Activated CD4-positive, alpha-beta memory T cell treated with anti-CD3 and anti-CD28 coated beads, Interleukin-2, amount 10 ng/mL, durations not matched to agents 7 days and 5 days (primary cell): ENCODE results near the gene CLEC6A. TPM values are rescaled to one million over a fixed set of nuclear protein-coding genes. Genes with fewer than 3 reads are reported as not detected.
"Not testable (repeated sequence)": the region's sequence is repeated elsewhere in the genome, so short reads cannot be mapped to it uniquely, and the experiment has no call there.

Source experiments
- CTCF ChIA-PET: fragments of 350-600 bp; sonication (Branson Sonifier 250); formaldehyde crosslinking; loops from one replicate; lab custom pipeline; 2021; ENCODE audit warnings: antibody characterized with exemption, inconsistent platforms; lab: Charles Lee
- POLR2A ChIA-PET: fragments of 350-600 bp; sonication (Branson Sonifier 250); formaldehyde crosslinking; loops from one replicate; lab custom pipeline; 2021; ENCODE audit warnings: antibody characterized with exemption; lab: Charles Lee
- DNase-seq: peaks from one replicate; pipeline ENCODE4 v3.0.0-alpha.2; 2020
- H3K27ac Mint-ChIP-seq: one replicate; pipeline ENCODE4 v1.8.0; 2021; ENCODE audit warnings: mild to moderate bottlenecking, mixed read lengths
- H3K27me3 Mint-ChIP-seq: one replicate; pipeline ENCODE4 v1.8.0; 2021; ENCODE audit warnings: mixed read lengths
- H3K36me3 Mint-ChIP-seq: one replicate; pipeline ENCODE4 v1.8.0; 2021; ENCODE audit warnings: low read depth, mixed read lengths
- H3K4me1 Mint-ChIP-seq: one replicate; pipeline ENCODE4 v1.8.0; 2021; ENCODE audit warnings: mixed read lengths
- H3K4me3 Mint-ChIP-seq: one replicate; pipeline ENCODE4 v1.8.0; 2021; ENCODE audit warnings: mild to moderate bottlenecking, mixed read lengths
- H3K9me3 Mint-ChIP-seq: one replicate; pipeline ENCODE4 v1.8.0; 2021; ENCODE audit warnings: mixed read lengths
- total RNA-seq, 2 experiments: library from RNA; stranded (reverse); gene quantifications; one replicate each; pipeline ENCODE4 v1.2.3, GENCODE V29; 2021

CLEC6A gene
- total RNA-seq, result not detected

GRCh38 chr12:8455727-8456360 lies at the start of gene CLEC6A:
Gene CLEC6A (plus strand): TSS chr12:8455962. CDS start chr12:8456112, 150 bp downstream.
- H3K27me3 Mint-ChIP-seq, result peaks cover 37% of the 10 kb centered on the region
- no peak within 1 kb of the TSS for H3K4me3 Mint-ChIP-seq
- ChIA-PET POLR2A (no interaction called here), CTCF (no interaction called here)
- no peaks in the 10 kb centered on the region for H3K9me3 Mint-ChIP-seq
- no peaks in the 10 kb centered on the region for H3K36me3 Mint-ChIP-seq
- H3K27ac Mint-ChIP-seq, result no peak within 1 kb of the TSS
- DNase-seq, result no peak
- H3K4me1 Mint-ChIP-seq, result no peaks in the 10 kb centered on the region

- POLR2A ChIA-PET, DNase-seq, H3K36me3 Mint-ChIP-seq, H3K4me1 Mint-ChIP-seq, H3K27me3 Mint-ChIP-seq, H3K27ac Mint-ChIP-seq, CTCF ChIA-PET, H3K4me3 Mint-ChIP-seq, H3K9me3 Mint-ChIP-seq: not testable (repeated sequence)
Observed at GRCh38 chr12:8419576-8419975, 36.2 kb upstream of the CLEC6A start.

- Mint-ChIP-seq H3K4me3 (no peak overlapping the region), H3K27ac (no peak overlapping the region), H3K27me3 (no peaks in the 10 kb centered on the region), H3K36me3 (no peaks in the 10 kb centered on the region), H3K9me3 (no peaks in the 10 kb centered on the region), H3K4me1 (no peaks in the 10 kb centered on the region)
- DNase-seq, result no peak
- CTCF ChIA-PET, result no interaction called here
- POLR2A ChIA-PET, result no interaction called here
Observed at GRCh38 chr12:8420506-8420905, 35.3 kb upstream of the CLEC6A start.

GRCh38 chr12:8444536-8445278 lies 11.1 kb upstream of the CLEC6A start:
- H3K4me1 Mint-ChIP-seq, DNase-seq, POLR2A ChIA-PET, H3K4me3 Mint-ChIP-seq, H3K27ac Mint-ChIP-seq, H3K36me3 Mint-ChIP-seq, H3K27me3 Mint-ChIP-seq, CTCF ChIA-PET, H3K9me3 Mint-ChIP-seq: not testable (repeated sequence)

GRCh38 chr12:8445731-8446130 lies 10.0 kb upstream of the CLEC6A start:
- no peak overlapping the region for H3K27ac Mint-ChIP-seq
- H3K36me3 Mint-ChIP-seq, result no peaks in the 10 kb centered on the region
- H3K9me3 Mint-ChIP-seq, result no peaks in the 10 kb centered on the region
- ChIA-PET POLR2A (no interaction called here), CTCF (no interaction called here)
- H3K27me3 Mint-ChIP-seq, result no peaks in the 10 kb centered on the region
- H3K4me3 Mint-ChIP-seq, result no peak overlapping the region
- no peaks in the 10 kb centered on the region for H3K4me1 Mint-ChIP-seq
- no peak for DNase-seq

GRCh38 chr12:8446642-8447547 lies 8.9 kb upstream of the CLEC6A start:
- H3K4me1 Mint-ChIP-seq, result no peaks in the 10 kb centered on the region
- ChIA-PET CTCF (no interaction called here), POLR2A (no interaction called here)
- no peaks in the 10 kb centered on the region for H3K9me3 Mint-ChIP-seq
- H3K27me3 Mint-ChIP-seq, result peaks cover 3% of the 10 kb centered on the region
- no peak overlapping the region for H3K27ac Mint-ChIP-seq
- DNase-seq, result no peak
- no peak overlapping the region for H3K4me3 Mint-ChIP-seq
- H3K36me3 Mint-ChIP-seq, result no peaks in the 10 kb centered on the region

GRCh38 chr12:8449355-8449859 lies 6.4 kb upstream of the CLEC6A start:
- ChIA-PET POLR2A (no interaction called here), CTCF (no interaction called here)
- Mint-ChIP-seq H3K36me3 (no peaks in the 10 kb centered on the region), H3K27ac (no peak overlapping the region), H3K4me1 (no peaks in the 10 kb centered on the region), H3K9me3 (no peaks in the 10 kb centered on the region), H3K4me3 (no peak overlapping the region), H3K27me3 (peaks cover 15% of the 10 kb centered on the region)
- DNase-seq, result no peak

GRCh38 chr12:8452036-8452435 lies 3.7 kb upstream of the CLEC6A start:
- H3K4me1 Mint-ChIP-seq, result no peaks in the 10 kb centered on the region
- no peaks in the 10 kb centered on the region for H3K9me3 Mint-ChIP-seq
- POLR2A ChIA-PET, result no interaction called here
- DNase-seq, result no peak
- no peak overlapping the region for H3K4me3 Mint-ChIP-seq
- CTCF ChIA-PET, result no interaction called here
- H3K27ac Mint-ChIP-seq, result no peak overlapping the region
- no peaks in the 10 kb centered on the region for H3K36me3 Mint-ChIP-seq
- H3K27me3 Mint-ChIP-seq, result peaks cover 23% of the 10 kb centered on the region

- H3K36me3 Mint-ChIP-seq, result no peaks in the 10 kb centered on the region
- H3K4me3 Mint-ChIP-seq, result no peak overlapping the region
- no peak for DNase-seq
- CTCF ChIA-PET, result no interaction called here
- H3K4me1 Mint-ChIP-seq, result no peaks in the 10 kb centered on the region
- no peaks in the 10 kb centered on the region for H3K9me3 Mint-ChIP-seq
- no peak overlapping the region for H3K27ac Mint-ChIP-seq
- H3K27me3 Mint-ChIP-seq, result peaks cover 27% of the 10 kb centered on the region
- POLR2A ChIA-PET, result no interaction called here
Observed at GRCh38 chr12:8453021-8453513, 2.7 kb upstream of the CLEC6A start.

GRCh38 chr12:8453796-8454195 lies 2.0 kb upstream of the CLEC6A start:
- ChIA-PET CTCF (interaction anchor here (0.5 kb wide), 1 partner anchor 370 kb away, joined by 3 read pairs; no protein-coding TSS in a partner anchor), POLR2A (no interaction called here)
- no peaks in the 10 kb centered on the region for H3K4me1 Mint-ChIP-seq
- no peak overlapping the region for H3K27ac Mint-ChIP-seq
- H3K27me3 Mint-ChIP-seq, result peaks cover 31% of the 10 kb centered on the region
- DNase-seq, result no peak
- H3K9me3 Mint-ChIP-seq, result no peaks in the 10 kb centered on the region
- no peak overlapping the region for H3K4me3 Mint-ChIP-seq
- H3K36me3 Mint-ChIP-seq, result no peaks in the 10 kb centered on the region

- ChIA-PET POLR2A (no interaction called here), CTCF (no interaction called here)
- DNase-seq, result no peak
- Mint-ChIP-seq H3K9me3 (no peaks in the 10 kb centered on the region), H3K4me1 (no peaks in the 10 kb centered on the region), H3K27me3 (peaks cover 37% of the 10 kb centered on the region), H3K27ac (no peak overlapping the region), H3K4me3 (no peak overlapping the region), H3K36me3 (no peaks in the 10 kb centered on the region)
Observed at GRCh38 chr12:8455271-8455670, 491 bp upstream of the CLEC6A start.

GRCh38 chr12:8461426-8461825 lies 5.7 kb downstream of the CLEC6A start:
- H3K27ac Mint-ChIP-seq, result no peak overlapping the region
- H3K27me3 Mint-ChIP-seq, result peaks cover 16% of the 10 kb centered on the region
- ChIA-PET CTCF (no interaction called here), POLR2A (no interaction called here)
- DNase-seq, result no peak
- no peaks in the 10 kb centered on the region for H3K9me3 Mint-ChIP-seq
- no peaks in the 10 kb centered on the region for H3K36me3 Mint-ChIP-seq
- H3K4me1 Mint-ChIP-seq, result no peaks in the 10 kb centered on the region
- no peak overlapping the region for H3K4me3 Mint-ChIP-seq
